Loucy (cell line): ENCODE data around the gene LLCFC1.

ENCODE experiments used
- CTCF ChIP-seq: fragments of 200-600 bp; sonication (generic); conservative IDR thresholded peaks from 2 replicates; pipeline ENCODE4 v1.5.1; 2014; ENCODE audit warnings: mild to moderate bottlenecking, antibody characterized with exemption, low read length
- EZH2phosphoT487 ChIP-seq: fragments of 200-600 bp; IDR thresholded peaks from 2 replicates; pipeline ENCODE4 v1.6.1; 2018; ENCODE audit warnings: antibody characterized with exemption, mild to moderate bottlenecking, moderate library complexity, borderline replicate concordance

GRCh38 chr7:142956951-142957623 is 17.8 kb downstream of the LLCFC1 start:
- TF ChIP-seq CTCF (no peak), EZH2phosphoT487 (no peak)
